Stomach (tissue), 9 donors: ENCODE measurements around the gene FAHD1. TPM values are rescaled to one million over a fixed set of nuclear protein-coding genes. Genes with fewer than 3 reads are reported as not detected.

Experiments
- DNase-seq, 2 donors: peaks; one replicate each; pipeline versions ENCODE4 v3.0.0 to v3.0.0-alpha.2; 2013 to 2019
- H3K27ac ChIP-seq, 5 donors: fragments of 200-600 bp in 4 of 5; sonication (generic) in 4 of 5; one replicate each; pipeline ENCODE4 v1.5.1; 2013 to 2019; ENCODE audit warnings: mild to moderate bottlenecking in 1 of 5, moderate library complexity in 1 of 5
- H3K27me3 ChIP-seq, 3 donors: fragments of 200-600 bp; sonication (generic); one replicate each; pipeline ENCODE4 v1.5.1; 2017 to 2019; ENCODE audit warnings: mixed run types in 1 of 3
- H3K36me3 ChIP-seq, 4 donors: fragments of 200-600 bp; sonication (generic); 1 replicate in 3 of 4; 2 replicates in 1 of 4; pipeline ENCODE4 v1.5.1; 2016 to 2019
- H3K4me1 ChIP-seq, 4 donors: fragments of 200-600 bp; sonication (generic); one replicate each; pipeline ENCODE4 v1.5.1; 2016 to 2019
- H3K4me3 ChIP-seq, 4 donors: fragments of 200-600 bp; sonication (generic) in 3 of 4; one replicate each; pipeline ENCODE4 v1.5.1; 2016 to 2019; ENCODE audit warnings: mild to moderate bottlenecking in 1 of 4
- H3K9me3 ChIP-seq, 4 donors: fragments of 200-600 bp; sonication (generic); one replicate each; pipeline ENCODE4 v1.5.1; 2016 to 2019
- EP300 ChIP-seq: sonication (generic); formaldehyde crosslinking; IDR thresholded peaks from one replicate; pipeline ENCODE4 v1.6.1; 2017; ENCODE audit warnings: antibody characterized with exemption
- POLR2A ChIP-seq, 4 donors: fragments of 450-650 bp; IDR thresholded peaks; one replicate each; pipeline ENCODE4 v1.6.1; 2016; ENCODE audit warnings: antibody characterized with exemption in 4 of 4, control low read depth in 2 of 4, mild to moderate bottlenecking in 1 of 4, moderate library complexity in 1 of 4
- POLR2AphosphoS5 ChIP-seq, 3 donors: sonication (generic); formaldehyde crosslinking; IDR thresholded peaks; one replicate each; pipeline ENCODE4 v1.6.1; 2016; ENCODE audit warnings: antibody characterized with exemption in 3 of 3
- WGBS, 5 donors: extraction: QIAGEN DNeasy Blood & Tissue Kit in 3 of 5; methylation state at CpG; one replicate each; pipeline versions ENCODE4 v1.1.5 to v1.1.7; 2013 to 2018; 5-methylcytosine and 5-hydroxymethylcytosine counted together
- intact Hi-C: fragments of 100-400 bp; cut with DNase I; formaldehyde crosslinking; loops from one replicate; pipeline ENCODE4 v1.15.1; 2023; ENCODE audit warnings: low total_unique reads
- polyA plus RNA-seq, 3 donors: library from polyadenylated mRNA; stranded (reverse); fragments of 200-250 nt; gene quantifications; one replicate each; pipeline ENCODE4 v1.2.3, GENCODE V29; 2013
- total RNA-seq, 5 donors: library from RNA; depleted of rRNA; stranded (reverse); fragments of >200 nt; gene quantifications; one replicate each; pipeline versions ENCODE4 v1.1.0 to v1.2.3, GENCODE V29; 2014 to 2016
- TF ChIP-seq, protein P1 (sequence below), 7 experiments: fragments of 450-650 bp in 4 of 7; fragments of 200-600 bp in 3 of 7; sonication (generic) in 3 of 7; IDR thresholded peaks; one replicate each; pipeline ENCODE4 v1.5.1; 2016 to 2019; ENCODE audit warnings: antibody characterized with exemption in 7 of 7, control low read depth in 2 of 7, mild to moderate bottlenecking in 1 of 7
- donor health status: healthy with polysubstance abuse.
- donor health status: Bipolar disorder and iron deficiency.
- donor health status: healthy.

The FAHD1 gene
- total and polyA plus RNA-seq, 8 donors, result 15.4 to 484 (median 29.7) TPM

DNA sequence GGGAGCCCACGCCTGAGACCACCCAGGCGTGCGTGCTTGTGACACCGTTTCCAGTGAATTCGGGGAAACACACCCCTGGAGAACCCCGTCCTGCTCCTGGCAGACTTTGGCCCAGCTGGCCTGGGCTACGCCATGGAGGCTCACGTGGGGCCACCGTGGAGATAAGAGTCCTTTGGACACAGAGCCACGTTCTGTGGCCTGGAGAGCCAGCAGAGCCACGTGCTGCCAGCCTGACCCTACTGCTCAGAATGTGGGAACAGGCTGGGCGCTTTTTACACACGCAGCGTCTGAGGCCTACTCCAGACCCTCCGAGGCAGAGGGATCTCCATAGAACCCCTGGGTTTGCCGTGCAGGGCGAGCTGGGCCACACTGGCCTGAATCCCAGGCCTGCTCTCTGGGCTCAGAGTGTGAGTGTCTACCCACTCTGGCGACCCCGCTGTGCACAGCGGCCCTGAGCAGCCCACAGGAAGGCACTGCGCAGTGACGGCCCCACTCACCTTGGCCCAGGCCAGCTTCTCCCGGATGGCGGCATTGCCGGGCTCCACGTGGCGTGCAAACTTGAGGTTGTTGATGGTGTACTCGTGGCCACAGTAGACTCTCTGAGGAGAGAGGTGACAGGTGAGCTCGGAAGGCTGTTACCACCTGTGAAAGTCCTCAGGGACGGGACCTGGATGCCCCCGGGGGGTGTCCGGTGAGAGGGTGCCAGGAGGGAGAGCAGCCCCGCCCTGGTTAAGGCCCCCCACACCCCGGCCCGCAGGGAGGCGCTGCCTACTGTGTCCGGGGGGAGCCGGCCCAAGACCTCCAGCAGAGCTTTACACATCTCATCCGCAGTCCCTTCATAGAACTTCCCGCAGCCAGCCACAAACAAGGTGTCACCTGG is 10.4 kb upstream of the FAHD1 start:
- intact Hi-C loops, result no loop called here
- Histone ChIP-seq H3K9me3 (no peaks in the 10 kb centered on the region), H3K27me3 (no peaks in the 10 kb centered on the region), H3K4me1 (peaks cover 0 to 15% (median 11%) of the 10 kb centered on the region in 4 donors), H3K36me3 (peaks cover 29 to 82% (median 81%) of the 10 kb centered on the region in 4 donors), H3K27ac (no peak overlapping the region), H3K4me3 (no peak overlapping the region)
- 83 to 96% (median 90%) methylated on average over 17 to 40 of the region's 40 CpGs for WGBS, 5 donors
- no peak for DNase-seq
- TF ChIP-seq, protein P1, sequence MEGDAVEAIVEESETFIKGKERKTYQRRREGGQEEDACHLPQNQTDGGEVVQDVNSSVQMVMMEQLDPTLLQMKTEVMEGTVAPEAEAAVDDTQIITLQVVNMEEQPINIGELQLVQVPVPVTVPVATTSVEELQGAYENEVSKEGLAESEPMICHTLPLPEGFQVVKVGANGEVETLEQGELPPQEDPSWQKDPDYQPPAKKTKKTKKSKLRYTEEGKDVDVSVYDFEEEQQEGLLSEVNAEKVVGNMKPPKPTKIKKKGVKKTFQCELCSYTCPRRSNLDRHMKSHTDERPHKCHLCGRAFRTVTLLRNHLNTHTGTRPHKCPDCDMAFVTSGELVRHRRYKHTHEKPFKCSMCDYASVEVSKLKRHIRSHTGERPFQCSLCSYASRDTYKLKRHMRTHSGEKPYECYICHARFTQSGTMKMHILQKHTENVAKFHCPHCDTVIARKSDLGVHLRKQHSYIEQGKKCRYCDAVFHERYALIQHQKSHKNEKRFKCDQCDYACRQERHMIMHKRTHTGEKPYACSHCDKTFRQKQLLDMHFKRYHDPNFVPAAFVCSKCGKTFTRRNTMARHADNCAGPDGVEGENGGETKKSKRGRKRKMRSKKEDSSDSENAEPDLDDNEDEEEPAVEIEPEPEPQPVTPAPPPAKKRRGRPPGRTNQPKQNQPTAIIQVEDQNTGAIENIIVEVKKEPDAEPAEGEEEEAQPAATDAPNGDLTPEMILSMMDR (IDR thresholded peaks at IDR 0.05), result no peak
- TF ChIP-seq EP300 (no peak), POLR2AphosphoS5 (IDR thresholded peaks at IDR 0.05) (no peak), POLR2A (IDR thresholded peaks at IDR 0.05) (no peak)

DNA sequence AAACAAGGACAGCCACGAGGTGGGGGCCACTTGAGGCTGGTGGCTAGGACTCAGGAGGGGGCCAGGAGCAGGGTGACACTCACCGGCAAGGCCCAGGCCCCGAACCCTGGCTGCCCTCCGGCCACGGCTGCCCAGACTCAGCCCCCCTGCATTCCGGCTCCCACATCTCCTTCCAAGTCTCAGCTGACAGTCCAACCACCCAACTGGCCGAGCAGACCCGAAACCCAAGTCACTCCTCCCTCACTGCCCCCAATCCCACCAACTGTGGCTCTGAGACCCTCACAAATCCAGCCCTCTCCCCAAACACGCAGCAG is 9.8 kb upstream of the FAHD1 start:
- WGBS, 5 donors, result 80 to 97% (median 93%) methylated on average over 6 to 9 of the region's 9 CpGs
- no peaks in the 10 kb centered on the region for H3K27me3 ChIP-seq
- no peak overlapping the region for H3K27ac ChIP-seq
- no peak overlapping the region for H3K4me3 ChIP-seq
- H3K36me3 ChIP-seq, result peaks cover 29 to 88% (median 87%) of the 10 kb centered on the region in 4 donors
- no peak for DNase-seq
- H3K9me3 ChIP-seq, result no peaks in the 10 kb centered on the region
- H3K4me1 ChIP-seq, result peaks cover 0 to 12% (median 10%) of the 10 kb centered on the region in 4 donors
- intact Hi-C loops, result no loop called here
- TF ChIP-seq, protein P1 (IDR thresholded peaks at IDR 0.05), result no peak
- no peak for TF ChIP-seq POLR2AphosphoS5 (IDR thresholded peaks at IDR 0.05)
- no peak for TF ChIP-seq POLR2A (IDR thresholded peaks at IDR 0.05)
- TF ChIP-seq EP300, result no peak

DNA sequence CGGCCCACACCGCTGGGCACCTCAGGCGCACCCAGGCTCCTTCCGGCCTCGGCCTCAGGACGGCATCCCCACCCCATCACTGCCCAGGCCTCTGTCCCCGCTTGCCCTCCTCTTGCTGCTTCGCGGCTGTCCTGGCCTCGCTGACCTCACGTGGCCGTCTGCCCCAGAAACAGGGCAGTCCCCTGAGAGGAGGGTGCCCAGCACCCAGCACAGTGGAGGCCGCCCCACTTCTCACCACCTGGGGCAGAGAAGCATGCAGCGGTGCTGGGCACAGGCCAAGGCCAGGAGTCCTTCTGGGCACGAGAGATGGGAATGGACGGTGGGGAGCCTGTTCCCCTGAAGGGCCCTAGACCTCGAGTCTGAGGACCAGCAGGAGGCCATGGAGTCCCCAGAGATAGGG is 9.3 kb upstream of the FAHD1 start:
- TF ChIP-seq POLR2AphosphoS5 (IDR thresholded peaks at IDR 0.05) (no peak), POLR2A (IDR thresholded peaks at IDR 0.05) (no peak), EP300 (no peak)
- TF ChIP-seq, protein P1 (IDR thresholded peaks at IDR 0.05), result no peak
- DNase-seq, result no peak
- Histone ChIP-seq H3K4me1 (peaks cover 0 to 8% (median 6%) of the 10 kb centered on the region in 4 donors), H3K9me3 (no peaks in the 10 kb centered on the region), H3K4me3 (no peak overlapping the region), H3K27ac (no peak overlapping the region), H3K27me3 (no peaks in the 10 kb centered on the region), H3K36me3 (peaks cover 29 to 93% (median 91%) of the 10 kb centered on the region in 4 donors)
- WGBS, 5 donors, result 91 to 95% (median 92%) methylated on average over 14 to 17 of the region's 17 CpGs
- intact Hi-C loops, result no loop called here

DNA sequence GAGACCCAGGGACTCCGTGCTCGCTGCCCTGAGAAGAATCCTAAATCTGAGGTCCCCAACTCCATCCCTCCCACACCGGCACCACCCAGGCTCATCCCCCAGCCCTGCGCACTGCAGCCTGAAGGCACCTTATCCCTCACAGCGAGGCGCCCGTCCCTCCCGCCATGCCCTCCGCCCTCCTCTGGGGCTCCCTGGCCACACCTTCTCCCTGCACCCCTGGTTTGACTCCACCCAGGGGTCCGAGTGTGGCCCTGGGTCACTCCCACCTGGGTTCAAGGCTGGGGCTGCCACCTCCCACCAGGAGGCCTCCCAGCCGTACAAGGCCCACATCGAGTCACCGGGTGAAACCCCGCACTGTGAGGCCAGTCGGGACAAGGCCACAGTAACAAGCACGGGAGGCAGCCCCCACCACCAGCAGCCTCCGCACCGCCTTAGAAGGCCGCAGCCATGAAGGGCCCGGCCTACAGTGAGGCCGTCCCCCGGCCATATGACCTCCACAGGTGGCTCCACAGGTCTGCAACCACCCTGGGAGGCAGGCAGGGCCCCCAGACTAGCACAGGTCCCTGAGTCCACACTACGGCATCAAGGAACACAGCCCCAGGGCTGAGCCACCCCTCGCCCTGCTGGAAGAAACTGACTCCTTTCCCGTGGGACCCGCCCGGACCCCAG is 8.7 kb upstream of the FAHD1 start:
- DNase-seq, result no peak
- 92 to 96% (median 94%) methylated on average over 13 to 27 of the region's 27 CpGs for WGBS, 5 donors
- TF ChIP-seq POLR2A (IDR thresholded peaks at IDR 0.05), result peak in 1 of 4 donors; percentile 10
- TF ChIP-seq, protein P1 (IDR thresholded peaks at IDR 0.05), result no peak
- intact Hi-C loops, result no loop called here
- H3K9me3 ChIP-seq, result no peaks in the 10 kb centered on the region
- peaks cover 0 to 4% (median 0%) of the 10 kb centered on the region in 4 donors for H3K4me1 ChIP-seq
- H3K4me3 ChIP-seq, result no peak overlapping the region
- peaks cover 29 to 96% (median 93%) of the 10 kb centered on the region in 4 donors for H3K36me3 ChIP-seq
- no peaks in the 10 kb centered on the region for H3K27me3 ChIP-seq
- no peak overlapping the region for H3K27ac ChIP-seq
